ENCODE measurements around the gene GFOD1. TPM values are rescaled to one million over a fixed set of nuclear protein-coding genes. Genes with fewer than 3 reads are reported as not detected.
"Not testable (repeated sequence)": the region's sequence is repeated elsewhere in the genome, so short reads cannot be mapped to it uniquely, and the experiment has no call there.

The GFOD1 gene
- polyA plus RNA-seq, 1 donor: 2.0 TPM

DNA sequence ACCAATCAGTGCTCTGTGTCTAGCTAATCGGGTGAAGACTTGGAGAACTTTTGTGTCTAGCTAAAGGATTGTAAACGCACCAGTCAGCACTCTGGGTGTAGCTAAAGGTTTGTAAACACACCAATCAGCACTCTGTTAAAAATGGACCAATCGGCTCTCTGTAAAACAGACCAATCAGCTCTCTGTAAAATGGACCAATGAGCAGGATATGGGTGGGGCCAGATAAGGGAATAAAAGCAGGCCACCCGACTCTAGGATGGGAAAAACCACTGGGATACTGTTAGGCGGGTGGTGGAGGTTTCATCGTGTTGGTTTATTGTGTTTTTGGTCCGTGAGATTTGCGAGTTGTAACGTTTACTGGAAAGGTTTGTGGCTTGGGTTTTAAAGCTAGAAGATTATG, 25.5 kb upstream of the GFOD1 start:
- H3K27ac ChIP-seq (ENCODE audit: low read length): no peak overlapping the region
- H3K4me1 ChIP-seq (ENCODE audit: control insufficient read depth, insufficient read depth, low read length): peaks cover 4% of the 10 kb centered on the region
- no peaks in the 10 kb centered on the region for H3K36me3 ChIP-seq (ENCODE audit: control insufficient read depth, insufficient read depth, low read length)
- H3K9me3 ChIP-seq (ENCODE audit: control insufficient read depth, low read depth, low read length): peaks cover 10% of the 10 kb centered on the region
- H3K4me3 ChIP-seq (ENCODE audit: low read length): no peak overlapping the region
- no peak for DNase-seq
- 89% methylated on average over 6 of the region's 9 CpGs for WGBS (ENCODE audit: insufficient coverage, low lambda C conversion rate)
- H3K27me3 ChIP-seq (ENCODE audit: control insufficient read depth, insufficient read depth, low read length): no peaks in the 10 kb centered on the region

DNA sequence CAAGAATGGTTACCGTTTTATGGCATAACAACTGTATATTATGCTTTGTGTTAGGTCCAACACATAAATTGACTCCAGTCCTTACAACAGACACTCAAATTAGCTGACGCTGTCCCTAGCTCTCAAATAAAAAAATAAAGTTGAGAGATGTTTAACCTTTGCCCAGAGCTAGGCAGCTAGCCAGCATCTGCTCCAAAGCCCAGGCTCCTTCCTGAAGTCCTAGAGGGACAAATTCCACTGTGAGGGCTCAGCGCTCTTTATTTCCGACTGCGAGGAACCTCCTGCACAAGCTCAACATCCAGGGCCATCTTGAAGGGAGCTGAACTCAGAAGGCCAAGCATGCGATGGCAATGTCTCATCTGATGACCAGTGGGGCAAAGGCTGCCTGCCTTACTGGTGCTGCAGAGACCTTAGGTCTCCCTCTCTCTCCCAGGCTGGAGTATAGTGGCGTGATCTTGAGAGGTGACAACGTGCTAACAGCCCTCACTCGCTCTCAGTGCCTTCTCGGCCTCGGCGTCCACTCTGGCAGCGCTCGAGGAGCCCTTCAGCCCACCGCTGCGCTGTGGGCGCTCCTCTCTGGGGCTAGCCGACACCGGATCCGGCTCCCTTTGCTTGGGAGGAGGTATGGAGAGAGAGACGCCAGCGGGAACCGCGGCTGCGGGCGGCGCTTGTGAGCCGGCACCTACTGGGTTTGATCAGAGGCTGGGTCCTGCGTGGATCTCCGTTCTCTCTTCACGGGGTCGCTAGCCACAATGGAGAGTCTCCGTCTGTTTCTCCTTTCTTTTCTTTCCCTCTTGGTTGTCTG, 24.7 kb upstream of the GFOD1 start:
- Histone ChIP-seq H3K4me3 (ENCODE audit: low read length) (no peak overlapping the region), H3K27ac (ENCODE audit: low read length) (peak overlapping the region; percentile 68), H3K36me3 (ENCODE audit: control insufficient read depth, insufficient read depth, low read length) (no peaks in the 10 kb centered on the region), H3K9me3 (ENCODE audit: control insufficient read depth, low read depth, low read length) (peaks cover 10% of the 10 kb centered on the region), H3K4me1 (ENCODE audit: control insufficient read depth, insufficient read depth, low read length) (peaks cover 4% of the 10 kb centered on the region), H3K27me3 (ENCODE audit: control insufficient read depth, insufficient read depth, low read length) (no peaks in the 10 kb centered on the region)
- peak; percentile 73 to 85 for DNase-seq
- WGBS (ENCODE audit: insufficient coverage, low lambda C conversion rate): no CpG with 5 or more reads among the region's 33 CpGs

DNA sequence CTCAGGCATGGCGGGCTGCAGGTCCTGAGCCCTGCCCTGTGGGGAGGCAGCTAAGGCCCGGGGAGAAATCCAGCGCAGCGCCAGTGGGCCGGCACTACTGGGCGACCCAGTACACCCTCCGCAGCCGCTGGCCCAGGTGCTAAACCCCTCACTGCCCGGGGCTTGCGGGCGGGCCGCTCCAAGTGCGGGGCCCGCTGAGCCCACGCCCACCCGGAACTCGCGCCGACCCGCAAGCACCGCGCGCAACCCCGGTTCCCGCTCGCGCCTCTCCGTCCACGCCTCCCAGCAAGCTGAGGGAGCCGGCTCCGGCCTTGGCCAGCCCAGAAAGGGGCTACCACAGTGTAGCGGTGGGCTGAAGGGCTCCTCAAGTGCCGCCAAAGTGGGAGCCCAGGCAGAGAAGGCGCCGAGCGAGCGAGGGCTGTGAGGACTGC, 23.8 kb upstream of the GFOD1 start:
- H3K9me3 ChIP-seq (ENCODE audit: control insufficient read depth, low read depth, low read length); H3K4me1 ChIP-seq (ENCODE audit: control insufficient read depth, insufficient read depth, low read length); H3K27me3 ChIP-seq (ENCODE audit: control insufficient read depth, insufficient read depth, low read length); DNase-seq; H3K4me3 ChIP-seq (ENCODE audit: low read length); H3K36me3 ChIP-seq (ENCODE audit: control insufficient read depth, insufficient read depth, low read length): not testable (repeated sequence)
- no CpG with 5 or more reads among the region's 37 CpGs for WGBS (ENCODE audit: insufficient coverage, low lambda C conversion rate)
- peak overlapping the region; percentile 39 for H3K27ac ChIP-seq (ENCODE audit: low read length)

DNA sequence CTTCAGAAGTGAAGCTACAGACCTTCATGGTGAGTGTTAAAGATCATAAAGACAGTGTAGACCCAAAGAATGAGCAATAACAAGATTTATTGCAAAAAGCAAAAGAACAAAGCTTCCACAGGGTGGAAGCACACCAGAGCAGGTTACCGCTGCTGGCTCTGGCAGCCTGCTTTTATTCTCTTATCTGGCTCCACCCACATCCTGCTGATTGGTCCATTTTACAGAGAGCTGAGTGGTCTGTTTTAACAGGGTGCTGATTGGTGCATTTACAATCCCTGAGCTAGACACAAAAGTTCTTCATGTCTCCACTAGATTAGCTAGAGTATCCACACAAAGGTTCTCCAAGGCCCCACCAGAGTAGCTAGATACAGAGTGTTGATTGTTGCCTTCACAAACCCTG, 23.0 kb upstream of the GFOD1 start:
- not testable (repeated sequence) for DNase-seq; H3K9me3 ChIP-seq (ENCODE audit: control insufficient read depth, low read depth, low read length); H3K36me3 ChIP-seq (ENCODE audit: control insufficient read depth, insufficient read depth, low read length); H3K27ac ChIP-seq (ENCODE audit: low read length); H3K4me3 ChIP-seq (ENCODE audit: low read length); H3K27me3 ChIP-seq (ENCODE audit: control insufficient read depth, insufficient read depth, low read length); H3K4me1 ChIP-seq (ENCODE audit: control insufficient read depth, insufficient read depth, low read length)
- WGBS (ENCODE audit: insufficient coverage, low lambda C conversion rate): no CpG with 5 or more reads among the region's 1 CpG

DNA sequence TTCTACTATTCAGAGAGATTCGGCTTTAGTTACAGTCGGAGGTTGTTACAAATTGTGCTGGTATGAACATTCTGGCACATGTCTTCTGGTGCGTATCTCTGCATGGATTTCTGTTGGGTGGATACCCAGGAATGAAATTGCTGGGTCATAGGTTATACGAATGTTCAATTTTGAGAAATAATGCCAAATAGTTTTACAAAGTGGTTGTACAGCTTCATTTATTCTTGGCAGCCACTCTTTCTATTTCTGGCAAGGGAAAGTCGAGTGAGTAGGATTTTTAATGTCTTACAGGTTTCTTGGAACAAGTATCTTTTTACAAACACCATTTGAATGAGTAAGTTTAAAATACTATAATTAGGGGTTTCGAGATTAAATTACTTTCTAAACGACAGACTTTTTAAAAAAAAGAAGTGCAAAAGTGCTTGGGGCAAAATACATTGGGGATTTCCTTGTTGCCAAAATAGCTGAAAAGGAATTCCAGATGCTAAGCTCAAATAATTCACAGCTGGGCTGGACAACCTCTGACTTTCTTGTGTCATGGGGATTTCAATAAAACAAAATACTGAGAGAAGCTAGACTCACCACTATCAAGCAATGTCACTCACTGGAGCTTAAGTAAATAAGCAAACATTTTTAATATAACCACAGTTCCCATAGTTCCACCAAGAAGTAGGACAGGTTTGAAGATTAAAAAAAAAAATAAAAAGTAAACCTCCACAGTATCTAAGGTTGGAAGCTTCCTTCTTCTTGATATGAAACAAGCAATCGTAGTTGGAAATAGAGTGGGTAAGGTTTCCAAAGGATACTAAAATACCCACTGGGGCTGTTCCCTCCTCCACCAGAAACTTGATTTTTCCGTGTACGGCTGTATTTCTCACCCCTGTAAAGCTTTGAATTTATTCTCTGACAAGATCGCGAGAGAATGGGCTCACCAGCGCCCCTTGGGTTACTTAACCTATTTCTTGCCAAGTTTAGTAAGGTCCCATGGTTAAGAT, 21.6 kb upstream of the GFOD1 start:
- H3K9me3 ChIP-seq (ENCODE audit: control insufficient read depth, low read depth, low read length): peaks cover 10% of the 10 kb centered on the region
- WGBS (ENCODE audit: insufficient coverage, low lambda C conversion rate): 78% methylated on average over 7 of the region's 13 CpGs
- no peaks in the 10 kb centered on the region for H3K27me3 ChIP-seq (ENCODE audit: control insufficient read depth, insufficient read depth, low read length)
- no peak for DNase-seq
- peaks cover 4% of the 10 kb centered on the region for H3K4me1 ChIP-seq (ENCODE audit: control insufficient read depth, insufficient read depth, low read length)
- no peaks in the 10 kb centered on the region for H3K36me3 ChIP-seq (ENCODE audit: control insufficient read depth, insufficient read depth, low read length)
- H3K4me3 ChIP-seq (ENCODE audit: low read length): no peak overlapping the region
- no peak overlapping the region for H3K27ac ChIP-seq (ENCODE audit: low read length)

DNA sequence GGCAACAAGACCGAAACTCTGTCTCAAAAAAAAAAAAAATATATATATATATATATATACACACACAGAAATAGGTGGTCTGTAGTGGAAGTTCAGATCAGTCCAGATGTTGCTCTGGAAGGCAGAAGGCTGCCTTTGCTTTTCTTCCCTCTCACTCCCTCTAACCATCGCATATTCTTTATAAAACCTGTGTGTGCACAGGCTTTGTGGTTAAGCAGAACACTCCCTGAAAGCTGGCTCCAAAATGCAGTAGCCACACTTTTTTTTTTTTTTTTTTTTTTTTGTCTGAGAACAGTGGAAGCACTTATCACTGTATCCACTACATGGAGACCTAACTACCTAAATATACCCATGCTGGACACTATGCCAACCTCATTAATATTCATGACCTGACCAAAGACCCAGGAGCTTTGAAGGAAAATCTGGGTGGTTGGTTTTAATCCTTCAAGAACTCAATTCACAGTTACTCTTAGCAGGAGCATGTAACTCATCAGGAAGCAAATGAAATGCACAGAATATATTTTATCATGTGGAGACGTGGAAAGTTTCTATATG, 20.0 kb upstream of the GFOD1 start:
- no peaks in the 10 kb centered on the region for H3K36me3 ChIP-seq (ENCODE audit: control insufficient read depth, insufficient read depth, low read length)
- H3K9me3 ChIP-seq (ENCODE audit: control insufficient read depth, low read depth, low read length): peaks cover 9% of the 10 kb centered on the region
- H3K27ac ChIP-seq (ENCODE audit: low read length): no peak overlapping the region
- WGBS (ENCODE audit: insufficient coverage, low lambda C conversion rate): 100% methylated on average over 1 of the region's 3 CpGs
- no peak overlapping the region for H3K4me3 ChIP-seq (ENCODE audit: low read length)
- peaks cover 2% of the 10 kb centered on the region for H3K4me1 ChIP-seq (ENCODE audit: control insufficient read depth, insufficient read depth, low read length)
- DNase-seq: no peak
- H3K27me3 ChIP-seq (ENCODE audit: control insufficient read depth, insufficient read depth, low read length): no peaks in the 10 kb centered on the region

DNA sequence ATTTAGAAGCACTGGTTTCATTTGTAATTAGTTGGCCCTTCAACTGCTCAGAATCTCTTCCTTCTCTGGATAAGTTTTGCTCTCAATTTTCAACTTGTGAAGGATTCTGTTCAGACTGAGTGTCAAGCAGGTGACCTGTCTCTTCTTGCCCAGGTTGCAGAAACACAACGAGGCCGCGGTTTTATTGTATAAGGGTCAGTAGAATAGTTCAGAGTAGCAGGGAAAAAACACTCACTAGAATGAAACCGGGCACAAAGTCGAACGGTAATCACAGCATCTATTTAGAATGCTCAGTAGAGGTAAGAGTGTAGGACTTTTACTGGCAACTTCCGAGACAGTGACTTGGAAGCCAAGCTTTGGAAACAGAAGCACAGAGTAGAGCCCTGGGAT, 17.9 kb upstream of the GFOD1 start:
- no peak overlapping the region for H3K4me3 ChIP-seq (ENCODE audit: low read length)
- no peaks in the 10 kb centered on the region for H3K9me3 ChIP-seq (ENCODE audit: control insufficient read depth, low read depth, low read length)
- no peaks in the 10 kb centered on the region for H3K4me1 ChIP-seq (ENCODE audit: control insufficient read depth, insufficient read depth, low read length)
- 100% methylated on average over 1 of the region's 7 CpGs for WGBS (ENCODE audit: insufficient coverage, low lambda C conversion rate)
- no peak for DNase-seq
- no peak overlapping the region for H3K27ac ChIP-seq (ENCODE audit: low read length)
- H3K27me3 ChIP-seq (ENCODE audit: control insufficient read depth, insufficient read depth, low read length): no peaks in the 10 kb centered on the region
- H3K36me3 ChIP-seq (ENCODE audit: control insufficient read depth, insufficient read depth, low read length): no peaks in the 10 kb centered on the region

DNA sequence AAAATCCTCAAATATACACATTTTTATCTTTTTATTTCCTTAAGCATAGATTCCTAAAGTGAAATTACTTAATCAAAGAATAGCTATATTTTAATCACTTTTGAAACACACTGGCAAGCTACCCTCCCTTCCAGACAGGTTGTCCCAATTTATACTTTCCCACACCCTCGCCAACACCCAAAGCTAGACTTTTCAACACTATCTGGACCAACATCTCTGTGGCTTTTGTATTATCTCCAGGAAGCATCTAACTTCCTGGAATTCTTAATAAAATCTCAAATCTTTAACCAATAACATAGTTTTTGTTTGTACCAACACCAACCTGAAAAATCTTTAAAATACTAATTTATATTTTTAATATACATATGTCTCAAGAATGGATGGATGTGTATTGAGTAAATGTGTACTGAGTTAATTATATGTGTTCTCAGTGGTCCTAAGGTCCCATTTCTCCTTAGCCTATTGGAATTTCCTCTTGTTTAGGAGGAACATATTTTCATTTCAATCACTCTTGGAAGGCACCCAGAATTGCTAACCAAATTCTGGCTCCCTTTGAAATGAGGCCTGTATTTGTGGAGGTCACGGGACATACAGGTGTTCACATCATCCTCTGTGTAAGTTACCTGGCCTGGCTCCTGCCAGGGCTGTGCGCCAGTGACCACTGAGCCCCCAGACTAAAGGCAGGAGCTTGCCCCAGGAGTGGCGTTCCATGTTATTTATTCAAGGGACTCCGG, 17.4 kb upstream of the GFOD1 start:
- Histone ChIP-seq H3K27ac (ENCODE audit: low read length) (no peak overlapping the region), H3K4me1 (ENCODE audit: control insufficient read depth, insufficient read depth, low read length) (no peaks in the 10 kb centered on the region), H3K27me3 (ENCODE audit: control insufficient read depth, insufficient read depth, low read length) (no peaks in the 10 kb centered on the region), H3K9me3 (ENCODE audit: control insufficient read depth, low read depth, low read length) (no peaks in the 10 kb centered on the region), H3K36me3 (ENCODE audit: control insufficient read depth, insufficient read depth, low read length) (no peaks in the 10 kb centered on the region), H3K4me3 (ENCODE audit: low read length) (no peak overlapping the region)
- no CpG with 5 or more reads among the region's 5 CpGs for WGBS (ENCODE audit: insufficient coverage, low lambda C conversion rate)
- DNase-seq: no peak

DNA sequence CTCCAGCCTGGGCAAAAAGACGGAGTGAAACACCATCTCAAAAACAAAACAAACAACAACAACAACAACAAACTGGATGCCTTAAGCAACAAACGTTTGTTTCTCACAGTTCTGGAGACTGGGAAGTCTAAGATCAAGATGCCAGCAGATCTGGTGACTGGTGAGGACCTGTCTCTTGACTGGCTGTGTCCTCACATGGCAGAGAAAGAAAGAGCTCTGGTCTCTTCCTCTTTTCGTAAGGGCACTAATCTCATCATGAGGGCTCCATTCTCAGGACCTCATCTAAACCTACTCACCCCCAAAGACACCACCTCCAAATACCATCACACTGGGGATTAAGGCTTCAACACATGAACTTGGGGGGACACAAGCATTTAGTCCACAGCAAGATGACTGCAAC, 13.5 kb upstream of the GFOD1 start:
- H3K27me3 ChIP-seq (ENCODE audit: control insufficient read depth, insufficient read depth, low read length): no peaks in the 10 kb centered on the region
- H3K27ac ChIP-seq (ENCODE audit: low read length): no peak overlapping the region
- no peaks in the 10 kb centered on the region for H3K36me3 ChIP-seq (ENCODE audit: control insufficient read depth, insufficient read depth, low read length)
- no peaks in the 10 kb centered on the region for H3K4me1 ChIP-seq (ENCODE audit: control insufficient read depth, insufficient read depth, low read length)
- no peaks in the 10 kb centered on the region for H3K9me3 ChIP-seq (ENCODE audit: control insufficient read depth, low read depth, low read length)
- DNase-seq: no peak
- no CpG with 5 or more reads among the region's 3 CpGs for WGBS (ENCODE audit: insufficient coverage, low lambda C conversion rate)
- no peak overlapping the region for H3K4me3 ChIP-seq (ENCODE audit: low read length)

DNA sequence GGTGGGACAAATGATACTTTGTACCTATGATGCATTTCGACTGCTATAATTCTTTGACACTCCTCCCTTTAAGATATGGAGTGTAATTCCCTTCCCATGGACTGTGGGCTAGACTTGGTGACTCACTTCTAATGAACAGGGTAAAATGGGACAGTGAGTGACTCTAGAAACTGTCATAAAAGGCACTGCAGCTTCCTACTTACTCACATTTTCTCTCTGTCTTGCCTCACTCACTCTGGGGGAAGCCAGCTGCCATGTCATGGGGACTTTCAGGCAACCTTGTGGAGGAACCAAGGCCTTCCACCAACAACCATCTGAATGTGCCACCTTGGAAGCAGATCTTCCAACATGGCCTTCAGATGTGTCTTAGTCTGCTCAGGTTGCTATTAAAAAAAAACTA, 12.9 kb upstream of the GFOD1 start:
- Histone ChIP-seq H3K27ac (ENCODE audit: low read length) (peak overlapping the region; percentile 60), H3K9me3 (ENCODE audit: control insufficient read depth, low read depth, low read length) (no peaks in the 10 kb centered on the region), H3K27me3 (ENCODE audit: control insufficient read depth, insufficient read depth, low read length) (no peaks in the 10 kb centered on the region), H3K4me1 (ENCODE audit: control insufficient read depth, insufficient read depth, low read length) (no peaks in the 10 kb centered on the region), H3K4me3 (ENCODE audit: low read length) (no peak overlapping the region), H3K36me3 (ENCODE audit: control insufficient read depth, insufficient read depth, low read length) (no peaks in the 10 kb centered on the region)
- WGBS (ENCODE audit: insufficient coverage, low lambda C conversion rate): 17% methylated on average over 1 of the region's 1 CpG
- DNase-seq: peak; percentile 62 to 85
